ENCODE data around the gene SOAT2.

Gene SOAT2

DNA sequence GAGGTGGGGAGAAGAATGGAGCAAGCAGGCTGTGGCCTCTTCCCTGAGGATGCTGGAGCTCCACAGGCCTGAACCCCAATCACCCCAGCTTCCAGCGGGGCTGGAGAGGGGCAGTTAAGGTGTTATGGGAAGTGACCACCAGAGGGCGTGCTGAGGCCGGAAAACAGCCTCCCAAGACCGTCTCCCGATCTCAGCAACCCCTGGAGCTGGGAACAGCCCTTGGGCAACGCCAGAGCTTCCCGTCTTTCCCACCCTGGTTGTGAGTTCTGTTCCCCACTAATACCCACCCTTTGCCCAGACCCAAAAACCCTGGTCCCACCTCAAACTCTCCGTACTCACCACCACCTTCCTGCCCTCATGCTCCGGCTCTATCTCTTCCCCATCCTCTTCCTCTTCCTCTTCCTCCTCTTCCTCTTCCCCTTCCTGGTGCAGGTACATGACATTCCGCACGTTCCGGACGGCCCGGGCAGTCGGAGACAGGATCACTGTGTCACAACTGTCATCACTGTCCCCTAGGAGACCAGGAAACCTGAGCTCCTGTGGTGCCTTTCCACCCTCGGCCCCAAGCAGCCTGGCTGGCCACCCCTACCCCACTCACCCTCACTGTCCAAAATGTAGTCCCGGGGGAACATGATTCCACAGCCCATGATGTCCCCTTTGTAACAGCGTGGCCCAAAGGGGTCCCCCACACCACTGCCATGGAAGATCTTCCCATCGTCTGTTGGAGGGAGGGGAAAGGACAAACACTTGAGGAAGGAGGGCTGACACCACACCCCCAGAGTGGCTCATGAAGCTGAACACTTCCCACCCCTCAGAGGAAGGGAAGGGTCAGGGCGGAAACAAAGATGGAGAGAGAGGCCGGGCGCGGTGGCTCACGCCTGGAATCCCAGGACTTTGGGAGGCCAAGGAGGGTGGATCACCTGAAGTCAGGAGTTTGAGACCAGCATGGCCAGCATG is 37.0 kb upstream of the SOAT2 start:
- DNase-seq = peak; percentile 71

DNA sequence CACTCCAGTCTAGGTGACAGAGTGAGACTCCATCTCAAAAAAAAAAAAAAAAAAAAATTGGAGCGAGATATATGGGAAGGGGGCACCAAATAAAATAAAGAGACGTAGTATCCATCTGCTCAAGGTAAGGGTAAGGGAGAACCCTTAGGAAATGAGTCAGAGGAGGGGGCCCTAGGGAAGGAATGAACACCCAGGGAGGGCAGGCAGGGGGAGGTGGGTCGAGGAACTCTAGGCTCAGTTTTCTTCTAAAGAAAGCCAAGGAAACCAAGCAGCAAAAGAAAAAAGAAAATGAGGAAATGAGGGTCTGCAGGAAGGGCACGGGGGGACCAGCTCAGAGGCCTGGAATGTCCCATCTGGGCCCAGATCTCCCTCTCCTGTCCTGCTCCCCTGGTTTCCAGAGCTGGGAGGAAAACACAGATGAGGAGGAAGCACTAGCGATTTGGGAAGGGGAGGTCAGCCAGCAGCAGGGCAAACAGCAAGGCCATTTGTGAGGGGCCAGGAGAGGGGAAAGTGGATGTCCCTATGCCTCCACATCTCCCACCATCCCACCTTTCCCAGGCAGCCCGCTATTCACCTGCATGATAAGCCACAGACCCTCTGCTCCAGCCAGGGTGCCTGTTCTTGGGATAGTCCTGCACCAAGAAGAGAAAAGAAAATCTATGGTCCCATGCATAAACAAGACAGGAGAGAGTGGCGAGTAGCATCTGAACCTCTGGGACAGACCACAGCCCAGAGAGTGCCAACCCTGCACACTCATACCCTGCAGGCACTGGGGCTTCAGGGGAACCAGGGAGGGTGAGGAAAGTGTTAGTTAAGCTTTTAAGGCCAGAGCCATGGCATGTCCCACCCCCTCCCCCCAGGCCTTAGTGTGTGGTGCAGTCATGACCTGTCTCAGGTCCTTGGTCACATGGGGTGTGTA is 36.0 kb upstream of the SOAT2 start:
- DNase-seq = no peak

DNA sequence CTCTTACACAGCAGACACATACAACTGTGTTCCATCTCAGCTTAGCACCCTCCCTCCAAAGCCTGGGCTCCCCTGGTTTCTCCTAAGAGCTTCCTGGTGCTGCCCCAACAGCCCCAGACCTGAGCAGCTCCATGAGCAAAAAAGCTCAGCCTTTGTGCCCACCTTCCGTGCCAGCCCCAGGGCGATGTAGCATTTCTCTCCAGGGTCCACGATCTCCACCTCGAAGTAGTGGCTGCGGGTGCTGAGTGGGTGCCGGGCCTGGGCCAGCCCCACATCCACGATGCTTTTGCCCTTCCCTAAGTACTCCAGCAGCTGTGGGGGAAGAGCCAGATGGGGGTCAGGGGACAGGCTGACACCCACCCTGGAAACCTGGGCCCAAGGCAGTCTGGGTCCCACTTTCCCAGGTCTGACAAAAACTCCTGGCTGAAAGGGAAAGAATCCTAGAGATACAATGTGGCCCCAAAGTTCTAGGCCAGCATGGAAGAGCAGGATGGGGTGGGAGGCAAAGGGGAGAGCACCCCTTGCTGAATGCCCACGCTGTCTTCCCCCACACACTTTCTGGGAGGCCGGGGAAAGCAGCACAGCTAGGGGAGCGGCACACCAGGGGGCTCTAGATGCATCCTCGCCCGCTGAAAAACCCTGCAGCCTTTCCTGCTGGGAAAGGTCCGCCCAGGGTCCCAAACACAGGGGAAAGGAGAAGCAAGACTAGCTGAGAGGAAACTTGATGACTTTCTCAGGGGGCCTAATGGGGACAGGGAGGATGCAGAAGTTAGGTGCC is 35.1 kb upstream of the SOAT2 start:
- DNase-seq = no peak

DNA sequence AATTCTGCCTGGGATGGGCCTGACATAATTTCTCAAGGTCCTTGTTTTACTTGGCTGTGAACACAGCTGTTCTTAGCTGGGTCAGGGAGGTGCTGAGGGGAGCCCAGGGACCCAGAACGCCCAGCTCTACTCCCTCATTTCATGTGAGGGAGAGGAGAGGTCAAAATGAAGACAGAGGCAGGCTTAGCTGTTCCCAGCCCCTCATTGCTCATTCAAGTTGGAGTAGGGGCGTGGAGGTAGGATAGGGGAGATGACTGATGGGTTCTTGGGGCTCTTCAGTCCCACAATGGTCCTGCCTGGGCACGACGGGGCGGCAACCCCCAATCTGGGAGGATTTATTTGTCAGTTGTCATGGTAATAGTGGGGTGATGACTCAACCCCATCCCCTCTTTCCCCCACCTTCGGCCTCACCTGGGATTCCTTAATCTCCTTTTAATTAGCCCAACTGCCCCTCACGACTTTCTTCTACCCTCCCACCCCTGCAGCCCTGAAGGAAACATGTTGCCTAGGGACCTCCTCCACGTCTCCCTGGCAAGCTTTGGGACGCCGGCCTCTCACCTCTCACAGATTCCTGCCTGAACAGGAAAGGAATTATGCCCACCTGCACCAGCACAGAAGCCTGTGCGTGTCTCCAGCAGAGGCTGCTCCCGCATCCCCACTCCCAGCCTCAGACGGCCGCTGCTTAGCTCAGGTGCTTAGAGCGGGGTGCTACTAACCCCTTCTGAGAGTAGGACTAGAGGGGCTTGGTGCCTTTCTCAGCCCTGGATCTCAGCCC is 34.3 kb upstream of the SOAT2 start:
- DNase-seq = no peak

DNA sequence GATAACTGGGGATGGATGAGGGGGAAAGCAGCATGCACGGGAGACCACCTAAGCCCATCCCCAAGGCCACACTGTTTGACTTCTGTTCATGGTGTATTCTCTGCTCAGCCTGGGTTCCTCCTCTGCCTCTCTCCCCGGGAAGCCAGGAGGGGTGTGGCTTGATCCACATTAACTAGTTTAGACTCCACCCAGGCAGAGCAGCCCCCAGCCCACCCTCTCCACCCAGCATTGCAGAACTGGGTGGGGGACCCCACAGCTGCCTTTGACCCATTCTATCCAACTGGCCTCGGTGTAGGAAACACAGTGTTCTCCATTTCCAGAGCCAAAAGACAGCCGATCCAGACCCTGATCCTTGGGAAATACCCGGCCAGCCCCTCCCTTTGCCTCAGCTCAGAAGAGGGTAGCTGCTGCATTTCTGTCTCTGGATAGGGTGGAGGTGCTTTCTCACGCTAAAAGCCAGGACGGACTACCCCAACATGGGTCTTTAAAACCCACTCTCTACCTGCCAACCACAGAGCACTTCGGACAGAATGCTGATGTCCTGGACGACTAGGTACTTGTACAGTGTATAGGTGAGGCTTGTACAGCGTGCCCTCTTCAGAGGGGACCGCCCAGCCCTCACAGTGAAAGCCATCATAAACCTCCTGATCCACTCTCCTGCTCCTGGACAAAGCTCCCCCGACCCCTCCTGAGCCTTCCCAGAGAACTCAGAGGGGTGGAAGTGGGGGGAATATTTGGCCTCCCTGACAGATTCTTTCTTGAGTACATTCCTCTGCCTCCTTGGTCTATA is 33.5 kb upstream of the SOAT2 start:
- DNase-seq = no peak

DNA sequence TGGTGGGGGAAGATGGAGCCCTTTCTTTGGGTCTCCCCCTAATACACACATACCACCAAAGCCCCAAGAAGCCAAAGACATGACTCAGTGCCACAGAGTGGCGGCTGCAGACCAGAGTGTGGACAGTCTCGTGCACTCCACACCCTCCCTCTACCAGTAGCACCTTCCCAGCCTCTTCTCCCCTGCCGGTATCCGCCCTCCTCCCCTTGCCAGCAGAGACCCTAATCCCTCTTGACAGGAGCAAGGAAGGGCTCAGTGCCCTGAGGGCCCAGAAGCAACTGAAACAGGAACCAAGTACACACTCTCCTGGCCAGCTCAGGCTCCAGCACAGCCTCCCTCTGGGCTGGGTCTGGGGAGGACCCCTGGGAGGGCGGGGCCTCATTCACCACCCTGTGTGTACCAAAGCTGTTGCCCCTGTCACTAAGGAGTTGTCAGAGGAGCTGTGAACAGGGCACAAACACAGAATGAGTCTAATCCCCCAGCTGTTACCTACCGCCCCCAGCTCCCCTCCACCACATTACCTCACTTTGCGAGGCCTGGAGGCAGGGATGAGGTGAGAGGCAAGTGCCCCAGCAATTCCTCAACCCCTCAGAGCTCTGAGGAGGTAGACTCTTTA is 32.3 kb upstream of the SOAT2 start:
- DNase-seq = no peak

DNA sequence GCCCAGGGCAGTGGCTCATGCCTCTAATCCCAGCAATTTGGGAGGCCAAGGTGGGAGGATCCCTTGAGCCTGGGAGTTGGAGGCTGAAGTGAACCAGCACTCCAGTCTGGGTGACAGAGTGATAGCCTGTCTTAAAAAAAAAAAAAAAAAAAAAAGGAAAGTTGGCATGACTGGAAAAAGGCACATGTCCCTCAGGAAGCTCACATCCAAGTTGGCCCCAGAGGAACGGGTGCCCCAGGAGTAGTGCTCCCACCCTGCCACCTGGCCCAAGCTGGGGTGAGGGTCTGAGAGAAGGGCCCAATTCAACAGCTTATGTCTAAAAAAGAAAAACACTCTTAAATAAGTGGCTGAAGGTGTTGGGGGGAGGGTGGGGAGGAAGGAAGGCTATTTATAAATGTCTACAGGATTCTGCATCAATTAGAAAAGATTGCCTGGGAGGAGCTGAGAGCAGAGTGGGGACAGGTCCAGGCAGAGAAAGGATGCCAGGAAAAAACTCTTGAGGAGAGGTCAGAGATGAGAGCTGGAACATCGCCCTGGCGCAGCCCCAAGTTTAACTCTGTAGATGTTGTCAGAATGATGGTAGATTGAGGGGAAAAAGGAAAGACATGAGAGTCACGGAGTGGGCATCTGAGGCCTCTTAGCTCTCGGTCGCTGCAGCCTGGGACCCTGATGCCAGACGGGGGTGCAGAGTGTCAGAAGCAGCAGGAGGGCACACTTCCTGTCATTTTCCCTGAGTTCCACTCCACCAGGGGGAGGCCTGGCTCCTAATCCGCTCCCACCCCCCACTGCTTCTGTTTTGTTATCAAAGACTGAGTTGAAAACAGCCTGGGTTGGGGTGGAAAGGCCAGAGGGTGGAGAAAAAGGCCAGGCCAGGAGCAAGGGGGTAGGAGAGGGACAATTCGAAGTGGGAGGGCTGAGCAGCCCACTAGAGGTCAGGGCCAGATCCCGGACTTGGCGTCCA is 31.4 kb upstream of the SOAT2 start:
- no peak for DNase-seq

DNA sequence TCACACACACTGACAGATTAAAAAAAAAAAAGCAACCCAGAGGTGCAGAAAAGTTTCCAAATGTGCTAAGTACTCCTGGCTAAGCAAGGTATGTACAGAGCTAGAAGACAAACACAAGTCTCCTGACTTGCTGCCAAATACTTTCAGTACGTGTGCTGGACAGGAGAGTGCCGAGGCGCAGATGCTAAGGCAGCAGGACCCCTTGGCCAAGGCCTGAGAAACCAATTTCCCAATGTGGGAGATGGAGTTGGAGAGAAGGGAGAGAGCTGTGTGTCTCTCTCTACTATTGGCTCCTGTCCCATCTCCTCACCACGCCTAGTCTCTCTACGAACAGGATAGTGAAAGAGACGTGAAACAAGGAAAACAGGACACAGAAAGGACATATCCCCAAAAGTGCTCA is 29.4 kb upstream of the SOAT2 start:
- DNase-seq = no peak

DNA sequence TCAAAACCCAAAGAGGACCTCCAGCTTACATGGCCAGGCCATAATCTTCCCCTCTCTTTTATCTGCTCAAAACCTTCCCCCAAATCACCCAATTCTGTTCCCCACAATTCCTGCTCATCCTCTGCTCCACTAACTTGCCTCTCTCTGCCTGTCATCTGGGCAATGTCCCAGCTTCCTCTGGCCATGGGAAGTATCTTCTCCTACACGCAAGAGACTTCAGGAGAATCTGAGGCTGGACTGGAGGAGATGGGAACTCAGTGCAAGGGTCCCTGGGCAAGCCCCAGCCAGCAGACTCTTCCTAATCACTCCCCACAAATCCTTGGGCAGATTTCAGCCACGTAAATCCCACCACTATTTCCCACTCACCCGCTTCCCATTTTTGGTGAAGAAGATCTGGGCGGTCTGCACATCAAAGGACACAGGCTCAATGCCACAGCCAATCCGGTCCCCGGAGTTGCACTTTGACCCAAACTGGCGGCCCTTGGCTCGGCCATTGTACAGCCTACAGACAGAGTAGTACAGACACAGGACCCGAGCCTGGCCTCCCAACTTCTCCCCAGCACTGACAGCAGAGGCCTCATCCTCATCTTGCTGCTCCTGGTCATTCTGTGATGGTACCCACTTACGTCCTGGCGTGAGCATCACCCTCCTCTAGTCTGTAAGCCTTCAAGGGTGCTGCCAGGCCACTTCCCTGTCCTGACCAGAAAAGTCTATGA is 28.8 kb upstream of the SOAT2 start:
- no peak for DNase-seq

DNA sequence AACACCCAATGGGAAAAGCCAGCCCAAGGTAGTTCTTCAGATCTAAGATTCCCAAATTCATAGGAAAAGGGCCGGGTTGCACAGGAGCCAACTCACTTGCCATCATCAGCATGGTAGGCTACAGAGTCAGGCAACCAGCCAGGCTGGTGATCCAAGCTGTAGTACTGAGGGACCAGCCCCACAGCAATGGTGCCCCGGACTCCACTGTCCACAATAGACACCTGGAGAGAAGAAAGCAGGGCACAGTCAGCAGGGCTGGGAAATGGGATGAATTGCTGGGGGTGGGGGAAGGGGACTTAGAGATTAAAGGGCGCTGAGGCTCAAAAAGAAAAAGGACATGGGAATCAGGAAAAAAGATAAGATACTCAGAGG is 28.3 kb upstream of the SOAT2 start:
- no peak for DNase-seq

DNA sequence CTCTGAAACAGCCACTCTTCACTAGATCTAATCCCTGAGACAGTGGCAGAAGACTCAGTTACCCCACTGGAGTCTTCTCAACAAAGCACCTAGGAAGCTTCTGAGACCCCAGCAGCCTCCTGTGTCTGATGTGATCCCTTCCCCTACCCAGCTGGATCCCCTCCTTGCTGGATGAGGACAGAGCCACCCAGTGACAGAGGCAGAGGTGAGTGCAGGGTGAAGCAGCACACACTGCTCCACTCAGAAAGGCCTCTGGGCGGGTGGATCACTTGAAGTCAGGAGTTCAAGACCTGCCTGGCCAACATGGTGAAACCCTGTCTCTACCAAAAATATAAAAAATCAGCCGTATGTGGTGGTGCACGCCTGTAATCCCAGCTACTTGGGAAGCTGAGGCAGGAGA is 26.8 kb upstream of the SOAT2 start:
- DNase-seq = no peak

DNA sequence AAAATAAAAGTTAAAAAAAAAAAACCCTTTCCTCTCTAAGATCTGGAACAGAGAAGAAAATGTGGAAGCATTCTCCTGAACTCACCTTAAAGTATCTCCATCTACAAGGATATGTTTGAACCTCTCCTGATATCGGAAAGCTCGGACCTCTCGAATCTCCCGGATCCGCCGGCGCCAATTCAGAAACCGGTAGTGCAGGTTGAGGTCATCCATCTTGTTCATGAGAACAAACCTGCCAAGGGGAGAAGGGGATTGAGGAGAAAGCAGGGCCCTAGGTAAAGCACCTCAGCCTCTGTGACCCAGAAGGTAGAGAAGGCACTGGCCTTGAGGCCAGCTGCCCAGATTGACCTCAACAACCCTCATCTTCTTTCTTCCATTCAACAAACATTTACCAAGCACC is 26.3 kb upstream of the SOAT2 start:
- DNase-seq = no peak

DNA sequence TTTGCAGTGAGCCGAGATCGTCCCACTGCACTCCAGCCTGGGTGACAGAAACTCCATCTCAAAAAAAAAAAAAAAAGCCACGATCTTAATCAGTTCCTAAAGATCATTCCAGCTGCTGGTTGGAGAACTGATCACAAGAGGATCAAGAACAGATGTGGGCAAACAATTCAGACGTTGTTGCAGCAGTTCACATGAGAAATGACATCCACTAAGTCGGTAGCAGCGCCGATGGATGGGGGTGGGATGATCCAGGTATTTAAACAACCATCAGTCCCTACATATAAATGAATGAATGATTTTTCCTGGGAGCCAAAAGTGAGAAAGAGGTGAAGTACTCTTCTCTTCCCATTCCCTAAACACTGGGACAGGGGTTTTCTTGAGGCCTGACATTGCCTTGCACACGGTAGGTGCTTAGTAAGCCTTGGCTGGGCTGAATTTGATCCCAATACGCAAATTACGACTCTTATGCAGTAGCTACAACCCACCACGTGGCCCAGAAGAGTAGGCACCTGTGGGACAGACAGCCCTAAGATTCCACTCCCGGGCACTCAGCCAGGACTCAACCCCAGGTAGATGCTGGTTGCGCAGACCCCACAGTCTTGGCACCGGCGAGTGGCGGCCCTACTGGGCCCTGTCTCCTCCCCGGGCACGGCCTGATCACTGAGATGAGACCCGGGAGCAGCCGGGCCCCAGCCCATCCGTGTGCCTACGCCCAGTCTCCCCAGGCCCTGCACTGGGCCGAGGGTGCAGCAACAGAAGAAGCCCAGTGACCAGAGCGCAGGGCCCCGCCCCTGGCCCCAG is 24.7 kb upstream of the SOAT2 start:
- no peak for DNase-seq

DNA sequence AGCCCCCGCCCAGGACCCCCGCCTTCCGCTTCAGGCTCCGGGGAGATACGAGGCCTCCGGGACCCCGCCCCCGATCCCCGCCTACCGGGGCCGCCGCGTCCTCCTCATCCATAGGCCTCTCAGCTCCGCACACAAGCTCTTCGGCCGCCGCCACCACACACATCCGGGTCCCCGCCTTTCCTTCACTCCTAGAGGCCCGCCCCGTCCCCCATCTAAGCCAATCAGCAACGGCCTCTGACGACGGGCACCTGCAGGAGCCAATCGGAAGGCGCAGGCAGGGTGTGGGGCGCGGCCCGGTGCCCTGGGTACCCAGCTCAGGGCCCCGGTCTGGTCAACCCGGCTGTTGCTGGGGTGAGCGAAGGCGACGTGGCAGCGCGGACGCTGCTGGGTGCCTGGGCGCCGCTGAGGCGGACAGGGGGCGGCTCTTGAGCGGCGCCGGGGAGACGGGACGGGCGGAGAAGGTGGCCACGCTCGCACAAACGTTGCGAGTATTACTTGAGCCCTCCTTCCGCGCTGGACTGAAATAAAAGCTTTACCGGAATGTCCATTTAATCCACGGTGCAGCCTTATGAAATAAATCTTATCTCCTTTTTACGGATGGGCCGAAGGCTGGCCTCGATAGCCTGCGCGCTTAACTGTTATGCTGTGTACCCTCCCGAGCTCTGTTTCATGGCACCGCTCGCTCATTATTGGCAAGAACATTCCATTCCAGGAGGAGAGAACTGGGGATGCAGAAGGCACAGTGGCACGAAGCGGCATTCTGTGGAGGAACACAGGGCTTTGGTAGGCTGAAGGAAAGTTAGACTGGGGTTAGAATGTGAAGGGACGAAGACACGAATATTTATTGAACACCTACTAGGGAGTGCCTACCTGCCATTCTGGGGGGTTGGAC is 23.8 kb upstream of the SOAT2 start, which contains the start of gene SPRYD3:
TSS of gene SPRYD3 (minus strand) at position 165 of the 892 bp plus-strand sequence. CDS start at position 108, 57 bp downstream.
- peak; percentile 96 for DNase-seq

DNA sequence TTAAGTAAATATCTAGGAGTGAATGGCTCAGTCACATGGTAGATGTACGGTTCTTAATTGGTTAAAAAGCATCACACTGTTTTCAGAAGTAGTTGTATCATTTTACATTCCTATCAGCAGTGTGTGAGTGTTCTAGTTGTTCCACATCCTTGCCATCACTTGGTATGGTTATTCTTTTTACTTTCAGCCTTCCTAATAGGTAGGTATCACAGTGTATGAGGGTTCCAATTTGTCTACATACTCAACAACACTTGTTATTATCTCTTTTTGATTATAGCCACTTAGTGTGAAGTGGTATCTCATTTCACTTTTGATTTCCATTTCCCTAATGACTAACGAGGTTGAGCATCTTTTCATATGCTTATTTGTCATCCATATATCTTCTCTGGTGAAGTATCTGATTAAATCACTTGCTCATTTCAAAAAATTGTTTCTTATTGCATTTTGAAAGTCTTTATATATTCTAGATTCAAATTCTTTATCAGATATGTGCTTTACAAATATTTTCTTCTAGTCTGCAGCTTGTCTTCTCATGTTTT is 20.6 kb upstream of the SOAT2 start:
- no peak for DNase-seq

DNA sequence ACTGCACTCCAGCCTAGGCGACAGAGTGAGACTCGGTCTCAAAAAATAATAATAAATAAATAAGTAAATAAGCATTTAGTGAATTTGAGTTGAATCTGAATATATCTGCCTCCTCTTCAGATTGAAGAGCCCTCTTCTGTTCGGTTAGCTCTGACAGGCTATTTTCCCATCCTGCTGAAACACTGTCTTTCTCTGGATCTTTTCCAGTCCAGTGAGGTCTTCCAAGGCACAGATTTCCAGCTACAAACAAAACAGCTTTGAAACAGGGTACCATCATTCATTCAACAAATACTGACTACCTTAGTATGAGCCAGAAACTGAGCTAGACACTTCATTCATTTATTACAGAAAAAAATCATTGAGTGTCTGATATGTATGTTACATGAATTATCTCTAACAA is 16.9 kb upstream of the SOAT2 start:
- no peak for DNase-seq

DNA sequence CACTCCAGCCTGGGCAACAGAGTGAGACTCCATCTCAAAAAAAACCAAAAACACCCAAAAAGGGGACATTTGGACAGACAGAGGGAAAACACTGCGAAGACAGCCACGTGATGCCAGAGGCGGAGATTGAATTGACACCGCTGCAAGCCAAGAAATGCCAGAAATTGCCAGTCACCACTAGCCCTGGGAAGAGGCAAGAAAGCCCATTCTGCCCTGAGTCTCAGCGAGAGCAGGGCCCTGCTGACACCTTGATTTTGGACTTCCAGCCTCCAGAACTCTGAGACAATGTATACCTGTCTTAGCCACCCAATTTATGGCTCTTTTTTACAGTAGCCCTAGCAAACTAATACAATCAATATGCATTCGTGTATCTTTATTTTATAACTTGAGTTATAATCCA is 13.2 kb upstream of the SOAT2 start:
- no peak for DNase-seq
